Measurements from ENCODE around the gene AKT2. TPM values are rescaled to one million over a fixed set of nuclear protein-coding genes. Genes with fewer than 3 reads are reported as not detected.

Gene AKT2
- polyA plus RNA-seq, 2 of the 4 experiments (the other 2 are of a cell fraction), result 136 to 159 TPM

DNA sequence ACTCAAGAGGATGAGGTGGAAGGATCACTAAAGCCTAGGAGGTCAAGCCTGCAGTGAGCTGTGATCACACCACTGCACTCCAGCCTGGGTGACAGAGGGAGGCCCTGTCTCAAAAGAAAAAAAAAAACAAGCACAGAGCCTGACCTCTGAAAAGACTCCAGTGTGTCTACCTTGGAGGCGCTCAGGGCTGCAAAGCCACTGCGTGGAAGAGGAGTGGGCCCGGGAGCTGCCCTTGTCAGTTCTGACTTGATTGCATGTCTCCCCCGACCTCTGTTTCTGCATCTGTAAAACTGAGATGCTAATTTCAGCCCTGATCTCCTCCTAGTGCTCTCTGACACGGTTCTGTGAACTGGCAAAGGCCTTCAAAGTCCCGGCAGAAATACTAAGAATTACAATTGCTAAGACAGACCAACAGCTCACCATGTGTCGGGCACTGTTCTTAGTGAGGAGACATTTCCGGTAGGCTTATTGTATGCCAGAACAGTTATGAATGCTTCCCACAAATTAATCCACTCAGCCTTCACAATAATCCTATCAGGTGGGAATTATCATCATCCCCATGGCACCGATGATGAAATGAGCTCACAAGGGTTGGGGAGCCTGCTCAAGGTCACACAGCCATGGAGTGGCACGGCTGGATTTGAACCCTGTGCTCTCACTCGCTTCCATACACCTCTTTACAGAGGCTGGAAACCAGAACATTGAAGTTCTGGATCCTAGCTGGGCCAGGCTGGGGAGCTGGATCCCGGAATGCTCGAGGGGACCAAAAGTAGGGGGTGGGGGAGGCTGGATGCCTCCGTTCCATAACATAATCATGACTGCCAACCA is 3.5 kb downstream of the AKT2 start:
- H3K4me1 ChIP-seq, result peaks cover 17% of the 10 kb centered on the region
- no peak overlapping the region for H3K4me2 ChIP-seq
- no peaks in the 10 kb centered on the region for H3K9me3 ChIP-seq
- no peak overlapping the region for H3K27ac ChIP-seq
- TF ChIP-seq, protein P1, sequence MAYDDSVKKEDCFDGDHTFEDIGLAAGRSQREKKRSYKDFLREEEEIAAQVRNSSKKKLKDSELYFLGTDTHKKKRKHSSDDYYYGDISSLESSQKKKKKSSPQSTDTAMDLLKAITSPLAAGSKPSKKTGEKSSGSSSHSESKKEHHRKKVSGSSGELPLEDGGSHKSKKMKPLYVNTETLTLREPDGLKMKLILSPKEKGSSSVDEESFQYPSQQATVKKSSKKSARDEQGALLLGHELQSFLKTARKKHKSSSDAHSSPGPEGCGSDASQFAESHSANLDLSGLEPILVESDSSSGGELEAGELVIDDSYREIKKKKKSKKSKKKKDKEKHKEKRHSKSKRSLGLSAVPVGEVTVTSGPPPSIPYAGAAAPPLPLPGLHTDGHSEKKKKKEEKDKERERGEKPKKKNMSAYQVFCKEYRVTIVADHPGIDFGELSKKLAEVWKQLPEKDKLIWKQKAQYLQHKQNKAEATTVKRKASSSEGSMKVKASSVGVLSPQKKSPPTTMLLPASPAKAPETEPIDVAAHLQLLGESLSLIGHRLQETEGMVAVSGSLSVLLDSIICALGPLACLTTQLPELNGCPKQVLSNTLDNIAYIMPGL (CRISPR knock-in tag; IDR thresholded peaks at IDR 0.05; ENCODE audit: borderline replicate concordance), result no peak
- no peak for TF ChIP-seq ESRRA (IDR thresholded peaks at IDR 0.05; ENCODE audit: borderline replicate concordance, low read length)
- no peak for TF ChIP-seq CHD2 (IDR thresholded peaks at IDR 0.05; ENCODE audit: low read length, partially characterized antibody)
- no peak for TF ChIP-seq NFE2L2 (conservative IDR thresholded peaks at IDR 0.05; ENCODE audit: low read length)
- TF ChIP-seq, protein P2, sequence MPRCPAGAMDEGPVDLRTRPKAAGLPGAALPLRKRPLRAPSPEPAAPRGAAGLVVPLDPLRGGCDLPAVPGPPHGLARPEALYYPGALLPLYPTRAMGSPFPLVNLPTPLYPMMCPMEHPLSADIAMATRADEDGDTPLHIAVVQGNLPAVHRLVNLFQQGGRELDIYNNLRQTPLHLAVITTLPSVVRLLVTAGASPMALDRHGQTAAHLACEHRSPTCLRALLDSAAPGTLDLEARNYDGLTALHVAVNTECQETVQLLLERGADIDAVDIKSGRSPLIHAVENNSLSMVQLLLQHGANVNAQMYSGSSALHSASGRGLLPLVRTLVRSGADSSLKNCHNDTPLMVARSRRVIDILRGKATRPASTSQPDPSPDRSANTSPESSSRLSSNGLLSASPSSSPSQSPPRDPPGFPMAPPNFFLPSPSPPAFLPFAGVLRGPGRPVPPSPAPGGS (IDR thresholded peaks at IDR 0.05), result no peak
- no peak for TF ChIP-seq CBX8 (IDR thresholded peaks at IDR 0.05)
- no peak for TF ChIP-seq RARB (CRISPR knock-in tag; IDR thresholded peaks at IDR 0.05)
- TF ChIP-seq EHMT2 (IDR thresholded peaks at IDR 0.05; ENCODE audit: low read depth), result no peak
- no peak for TF ChIP-seq JUNB (IDR thresholded peaks at IDR 0.05)
- TF ChIP-seq BHLHE40 (IDR thresholded peaks at IDR 0.05; ENCODE audit: low read depth, low read length), result no peak
- FAIRE-seq, result no peak
- DNase-seq (ENCODE audit: low read depth in 1 of 2, low spot score in 1 of 2), result no peak
- ChIA-PET CTCF (interaction anchor here (0.6 to 10.0 kb wide), 10 partner anchors 15 to 884 kb away, joined by 3 to 86 read pairs (median 4); partner anchors contain the start of genes EID2B and PSMC4), POLR2A (no interaction called here)
- WGBS (ENCODE audit: missing lambda C conversion rate), result 90% methylated on average over 14 of the region's 14 CpGs
- no peak for ATAC-seq
- no peak overlapping the region for H3K4me3 ChIP-seq

DNA sequence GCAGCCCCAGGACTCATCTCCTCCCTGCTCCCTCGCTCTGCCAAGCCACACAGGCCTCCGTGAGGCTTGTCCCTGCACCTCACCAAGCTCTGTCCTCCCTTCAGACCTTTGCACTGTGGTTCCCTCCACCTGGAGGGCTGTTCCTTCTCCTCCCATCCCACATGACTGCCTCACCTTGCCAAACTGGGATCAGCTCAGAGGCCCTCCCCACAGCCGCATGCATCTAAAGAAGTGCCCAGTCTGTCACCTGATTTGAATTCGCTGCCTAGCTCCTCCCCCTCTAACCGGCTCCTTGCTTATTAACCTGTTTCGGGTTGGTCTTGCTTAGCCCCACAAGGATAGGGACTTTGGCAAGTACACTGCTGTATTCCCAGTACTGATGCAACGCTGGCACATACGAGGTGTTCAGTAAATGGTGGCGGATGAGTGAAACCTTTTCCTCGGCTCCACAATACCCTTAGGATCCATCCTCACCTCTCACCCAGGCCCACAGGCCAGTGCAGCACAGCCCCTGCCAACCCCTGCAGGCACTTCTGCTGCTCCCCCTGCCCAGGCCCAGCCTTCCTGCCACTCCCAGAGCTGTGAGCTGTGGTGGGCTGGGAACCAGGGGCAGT is 4.4 kb downstream of the AKT2 start:
- no peak for FAIRE-seq
- Histone ChIP-seq H3K4me2 (no peak overlapping the region), H3K9me3 (no peaks in the 10 kb centered on the region), H3K27ac (no peak overlapping the region), H3K4me1 (peaks cover 11% of the 10 kb centered on the region), H3K4me3 (no peak overlapping the region)
- POLR2A ChIA-PET, result no interaction called here
- CTCF ChIA-PET, result interaction anchor here (0.5 to 10.0 kb wide), 7 partner anchors 14 to 748 kb away, joined by 3 to 86 read pairs (median 4); partner anchors contain the start of genes EID2B and PSMC4
- TF ChIP-seq, protein P3, sequence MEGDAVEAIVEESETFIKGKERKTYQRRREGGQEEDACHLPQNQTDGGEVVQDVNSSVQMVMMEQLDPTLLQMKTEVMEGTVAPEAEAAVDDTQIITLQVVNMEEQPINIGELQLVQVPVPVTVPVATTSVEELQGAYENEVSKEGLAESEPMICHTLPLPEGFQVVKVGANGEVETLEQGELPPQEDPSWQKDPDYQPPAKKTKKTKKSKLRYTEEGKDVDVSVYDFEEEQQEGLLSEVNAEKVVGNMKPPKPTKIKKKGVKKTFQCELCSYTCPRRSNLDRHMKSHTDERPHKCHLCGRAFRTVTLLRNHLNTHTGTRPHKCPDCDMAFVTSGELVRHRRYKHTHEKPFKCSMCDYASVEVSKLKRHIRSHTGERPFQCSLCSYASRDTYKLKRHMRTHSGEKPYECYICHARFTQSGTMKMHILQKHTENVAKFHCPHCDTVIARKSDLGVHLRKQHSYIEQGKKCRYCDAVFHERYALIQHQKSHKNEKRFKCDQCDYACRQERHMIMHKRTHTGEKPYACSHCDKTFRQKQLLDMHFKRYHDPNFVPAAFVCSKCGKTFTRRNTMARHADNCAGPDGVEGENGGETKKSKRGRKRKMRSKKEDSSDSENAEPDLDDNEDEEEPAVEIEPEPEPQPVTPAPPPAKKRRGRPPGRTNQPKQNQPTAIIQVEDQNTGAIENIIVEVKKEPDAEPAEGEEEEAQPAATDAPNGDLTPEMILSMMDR (IDR thresholded peaks at IDR 0.05), result no peak
- TF ChIP-seq TFCP2L1 (CRISPR knock-in tag; IDR thresholded peaks at IDR 0.05) (no peak), KDM1A (IDR thresholded peaks at IDR 0.05; ENCODE audit: low read depth) (no peak), TP53 (CRISPR knock-in tag; IDR thresholded peaks at IDR 0.05) (no peak), POLR2AphosphoS2 (conservative IDR thresholded peaks at IDR 0.05; ENCODE audit: low read length) (no peak), MYC (IDR thresholded peaks at IDR 0.05; ENCODE audit: borderline replicate concordance, low read length) (no peak), CBX8 (IDR thresholded peaks at IDR 0.05) (no peak), HDAC2 (IDR thresholded peaks at IDR 0.05) (no peak), HOXA7 (CRISPR knock-in tag; IDR thresholded peaks at IDR 0.05) (no peak), FOXS1 (CRISPR knock-in tag; IDR thresholded peaks at IDR 0.05) (no peak), CBX2 (IDR thresholded peaks at IDR 0.05; ENCODE audit: borderline replicate concordance, low read depth) (no peak), SMC3 (IDR thresholded peaks at IDR 0.05) (no peak), HOXB5 (CRISPR knock-in tag; IDR thresholded peaks at IDR 0.05) (no peak), POLR2A (IDR thresholded peaks at IDR 0.05; ENCODE audit: low read length) (no peak), RAD21 (conservative IDR thresholded peaks at IDR 0.05 in 1 of 2, IDR thresholded peaks at IDR 0.05 in 1 of 2) (no peak), RCOR1 (IDR thresholded peaks at IDR 0.05; ENCODE audit: low read depth, low read length) (no peak), JUNB (IDR thresholded peaks at IDR 0.05) (no peak), ESRRA (IDR thresholded peaks at IDR 0.05; ENCODE audit: borderline replicate concordance, low read length) (no peak)
- TF ChIP-seq, protein P4, sequence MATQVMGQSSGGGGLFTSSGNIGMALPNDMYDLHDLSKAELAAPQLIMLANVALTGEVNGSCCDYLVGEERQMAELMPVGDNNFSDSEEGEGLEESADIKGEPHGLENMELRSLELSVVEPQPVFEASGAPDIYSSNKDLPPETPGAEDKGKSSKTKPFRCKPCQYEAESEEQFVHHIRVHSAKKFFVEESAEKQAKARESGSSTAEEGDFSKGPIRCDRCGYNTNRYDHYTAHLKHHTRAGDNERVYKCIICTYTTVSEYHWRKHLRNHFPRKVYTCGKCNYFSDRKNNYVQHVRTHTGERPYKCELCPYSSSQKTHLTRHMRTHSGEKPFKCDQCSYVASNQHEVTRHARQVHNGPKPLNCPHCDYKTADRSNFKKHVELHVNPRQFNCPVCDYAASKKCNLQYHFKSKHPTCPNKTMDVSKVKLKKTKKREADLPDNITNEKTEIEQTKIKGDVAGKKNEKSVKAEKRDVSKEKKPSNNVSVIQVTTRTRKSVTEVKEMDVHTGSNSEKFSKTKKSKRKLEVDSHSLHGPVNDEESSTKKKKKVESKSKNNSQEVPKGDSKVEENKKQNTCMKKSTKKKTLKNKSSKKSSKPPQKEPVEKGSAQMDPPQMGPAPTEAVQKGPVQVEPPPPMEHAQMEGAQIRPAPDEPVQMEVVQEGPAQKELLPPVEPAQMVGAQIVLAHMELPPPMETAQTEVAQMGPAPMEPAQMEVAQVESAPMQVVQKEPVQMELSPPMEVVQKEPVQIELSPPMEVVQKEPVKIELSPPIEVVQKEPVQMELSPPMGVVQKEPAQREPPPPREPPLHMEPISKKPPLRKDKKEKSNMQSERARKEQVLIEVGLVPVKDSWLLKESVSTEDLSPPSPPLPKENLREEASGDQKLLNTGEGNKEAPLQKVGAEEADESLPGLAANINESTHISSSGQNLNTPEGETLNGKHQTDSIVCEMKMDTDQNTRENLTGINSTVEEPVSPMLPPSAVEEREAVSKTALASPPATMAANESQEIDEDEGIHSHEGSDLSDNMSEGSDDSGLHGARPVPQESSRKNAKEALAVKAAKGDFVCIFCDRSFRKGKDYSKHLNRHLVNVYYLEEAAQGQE (IDR thresholded peaks at IDR 0.05), result no peak
- no peak for DNase-seq (ENCODE audit: low read depth in 1 of 2, low spot score in 1 of 2)
- no peak for ATAC-seq
- 90% methylated on average over 10 of the region's 10 CpGs for WGBS (ENCODE audit: missing lambda C conversion rate)
